ENCODE results near the gene PARP4.
"Not testable (repeated sequence)": the region's sequence is repeated elsewhere in the genome, so short reads cannot be mapped to it uniquely, and the experiment has no call there.

GRCh38 chr13:24426045-24426444 is 86.5 kb downstream of the PARP4 start:
- not testable (repeated sequence) for TF ChIP-seq CTCF (IDR thresholded peaks at IDR 0.05 in 4 of 5, conservative IDR thresholded peaks at IDR 0.05 in 1 of 5); POLR2A (IDR thresholded peaks at IDR 0.05)

Measured in gastrocnemius medialis (tissue), 4 donors.